OCI-M1 (cell line): Measurements from ENCODE around the gene RRM2.
"Not testable (repeated sequence)": the region's sequence is repeated elsewhere in the genome, so short reads cannot be mapped to it uniquely, and the experiment has no call there.

ENCODE experiments used
- DNase-seq: peaks from one replicate; lab custom pipeline; 2025; lab: John Stamatoyannopoulos, UW

The RRM2 gene

GRCh38 chr2:10132596-10132995, 10.1 kb downstream of the RRM2 start:
- DNase-seq, result no peak

GRCh38 chr2:10132996-10133647, 10.6 kb downstream of the RRM2 start:
- no peak for DNase-seq

- DNase-seq, result no peak
Measured at GRCh38 chr2:10135296-10136089, 13.0 kb downstream of the RRM2 start.

- DNase-seq, result peak; percentile 11
Measured at GRCh38 chr2:10136101-10136934, 13.8 kb downstream of the RRM2 start.

GRCh38 chr2:10137053-10137843, 14.7 kb downstream of the RRM2 start:
- no peak for DNase-seq

- no peak for DNase-seq
Measured at GRCh38 chr2:10139536-10139935, 17.0 kb downstream of the RRM2 start.

- DNase-seq, result no peak
Measured at GRCh38 chr2:10140841-10141610, 18.5 kb downstream of the RRM2 start.

- DNase-seq, result no peak
Measured at GRCh38 chr2:10141736-10142639, 19.4 kb downstream of the RRM2 start.

- no peak for DNase-seq
Measured at GRCh38 chr2:10142640-10142965, 20.1 kb downstream of the RRM2 start.

- no peak for DNase-seq
Measured at GRCh38 chr2:10144771-10145518, 22.4 kb downstream of the RRM2 start.

- no peak for DNase-seq
Measured at GRCh38 chr2:10145519-10146357, 23.2 kb downstream of the RRM2 start.

- no peak for DNase-seq
Measured at GRCh38 chr2:10146366-10147005, 23.9 kb downstream of the RRM2 start.

- not testable (repeated sequence) for DNase-seq
Measured at GRCh38 chr2:10147050-10147660, 24.6 kb downstream of the RRM2 start.

GRCh38 chr2:10148268-10148667, 25.7 kb downstream of the RRM2 start:
- DNase-seq, result no peak

- no peak for DNase-seq
Measured at GRCh38 chr2:10149635-10150034, 27.1 kb downstream of the RRM2 start.

- no peak for DNase-seq
Measured at GRCh38 chr2:10150436-10150835, 27.9 kb downstream of the RRM2 start.

- DNase-seq, result no peak
Measured at GRCh38 chr2:10151462-10151861, 28.9 kb downstream of the RRM2 start.

GRCh38 chr2:10157293-10157692, 34.8 kb downstream of the RRM2 start:
- no peak for DNase-seq
